ENCODE data around the gene PTGIS. TPM values are rescaled to one million over a fixed set of nuclear protein-coding genes. Genes with fewer than 3 reads are reported as not detected.

The PTGIS gene
- total RNA-seq, 2 donors from 2014 or later, result 4.5 to 13.0 TPM

- ATAC-seq (peak; percentile 96), DNase-seq (peak; percentile 42 to 76)
- intact Hi-C loops (cut with DNase I, micrococcal nuclease), result no loop called here
Measured at GRCh38 chr20:49583669-49584417, 15.9 kb upstream of the PTGIS start.

GRCh38 chr20:49583343-49583668 lies 15.4 kb upstream of the PTGIS start:
- ATAC-seq (no peak), DNase-seq (no peak)
- intact Hi-C loops (cut with DNase I, micrococcal nuclease), result no loop called here

- intact Hi-C loops (cut with DNase I, micrococcal nuclease), result no loop called here
- DNase-seq (no peak), ATAC-seq (no peak)
Measured at GRCh38 chr20:49582413-49583334, 14.7 kb upstream of the PTGIS start.

GRCh38 chr20:49581482-49581881 lies 13.5 kb upstream of the PTGIS start:
- DNase-seq (no peak), ATAC-seq (no peak)
- intact Hi-C loops (cut with DNase I, micrococcal nuclease), result no loop called here

GRCh38 chr20:49580813-49581174 lies 12.9 kb upstream of the PTGIS start:
- DNase-seq (no peak), ATAC-seq (no peak)
- intact Hi-C loops (cut with DNase I, micrococcal nuclease), result no loop called here

- ATAC-seq, result no peak
- intact Hi-C loops (cut with DNase I, micrococcal nuclease), result no loop called here
- DNase-seq, result peak in 1 of 2 donors; percentile 45
Measured at GRCh38 chr20:49579874-49580812, 12.2 kb upstream of the PTGIS start.

- intact Hi-C loops (cut with DNase I, micrococcal nuclease), result no loop called here
- DNase-seq (no peak), ATAC-seq (no peak)
Measured at GRCh38 chr20:49579195-49579594, 11.3 kb upstream of the PTGIS start.

- DNase-seq (no peak), ATAC-seq (no peak)
- intact Hi-C loops (cut with DNase I, micrococcal nuclease), result no loop called here
Measured at GRCh38 chr20:49578436-49578835, 10.5 kb upstream of the PTGIS start.

- DNase-seq (no peak), ATAC-seq (no peak)
- intact Hi-C loops (cut with DNase I, micrococcal nuclease), result no loop called here
Measured at GRCh38 chr20:49575551-49576060, 7.7 kb upstream of the PTGIS start.

- DNase-seq, result no peak
- intact Hi-C loops (cut with DNase I, micrococcal nuclease), result no loop called here
- ATAC-seq, result no peak
Measured at GRCh38 chr20:49573900-49574416, 6.0 kb upstream of the PTGIS start.

GRCh38 chr20:49572857-49573256 lies 4.9 kb upstream of the PTGIS start:
- ATAC-seq (no peak), DNase-seq (no peak)

GRCh38 chr20:49571553-49571835 lies 3.6 kb upstream of the PTGIS start:
- DNase-seq (no peak), ATAC-seq (no peak)
- intact Hi-C loops (cut with DNase I, micrococcal nuclease), result no loop called here

More at GRCh38 chr20:49572857-49573256, 4.9 kb upstream of the PTGIS start:
- intact Hi-C loops (cut with DNase I, micrococcal nuclease), result no loop called here

GRCh38 chr20:49570828-49571552 lies 3.1 kb upstream of the PTGIS start:
- no peak for DNase-seq
- intact Hi-C loops (cut with DNase I, micrococcal nuclease), result no loop called here
- no peak for ATAC-seq

- ATAC-seq (no peak), DNase-seq (no peak)
- intact Hi-C loops (cut with DNase I, micrococcal nuclease), result no loop called here
Measured at GRCh38 chr20:49570161-49570827, 2.4 kb upstream of the PTGIS start.

GRCh38 chr20:49569411-49570115 lies 1.6 kb upstream of the PTGIS start:
- DNase-seq (no peak), ATAC-seq (no peak)
- intact Hi-C loops (cut with DNase I, micrococcal nuclease), result no loop called here

GRCh38 chr20:49568278-49569151 lies 578 bp upstream of the PTGIS start:
- ATAC-seq (no peak), DNase-seq (no peak)
- intact Hi-C loops (cut with DNase I, micrococcal nuclease), result no loop called here
